Measurements from ENCODE around the gene GTF2F2.

DNA sequence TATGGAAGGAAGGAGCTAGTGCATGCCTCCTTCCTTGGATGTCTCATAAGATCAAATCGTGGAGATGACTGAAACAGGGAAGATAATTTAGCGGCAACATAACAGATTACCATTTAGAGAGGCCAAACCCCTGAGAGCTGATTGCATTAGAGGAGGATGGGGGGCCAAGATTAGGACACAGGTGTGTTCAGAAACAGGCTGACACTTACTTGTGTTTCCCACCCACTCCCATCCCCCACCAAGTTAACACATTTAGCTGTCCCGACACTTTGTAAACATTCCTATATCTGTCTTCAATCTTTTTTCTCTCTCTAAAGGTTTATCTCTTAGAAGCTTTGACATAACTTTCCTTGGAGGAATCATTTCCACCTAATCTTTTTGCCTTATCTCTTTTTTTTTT is 129.4 kb downstream of the GTF2F2 start:
- no peak for TF ChIP-seq EZH2phosphoT487 (IDR thresholded peaks at IDR 0.05; ENCODE audit: borderline replicate concordance, low read depth, low read length)
- TF ChIP-seq, protein P1, sequence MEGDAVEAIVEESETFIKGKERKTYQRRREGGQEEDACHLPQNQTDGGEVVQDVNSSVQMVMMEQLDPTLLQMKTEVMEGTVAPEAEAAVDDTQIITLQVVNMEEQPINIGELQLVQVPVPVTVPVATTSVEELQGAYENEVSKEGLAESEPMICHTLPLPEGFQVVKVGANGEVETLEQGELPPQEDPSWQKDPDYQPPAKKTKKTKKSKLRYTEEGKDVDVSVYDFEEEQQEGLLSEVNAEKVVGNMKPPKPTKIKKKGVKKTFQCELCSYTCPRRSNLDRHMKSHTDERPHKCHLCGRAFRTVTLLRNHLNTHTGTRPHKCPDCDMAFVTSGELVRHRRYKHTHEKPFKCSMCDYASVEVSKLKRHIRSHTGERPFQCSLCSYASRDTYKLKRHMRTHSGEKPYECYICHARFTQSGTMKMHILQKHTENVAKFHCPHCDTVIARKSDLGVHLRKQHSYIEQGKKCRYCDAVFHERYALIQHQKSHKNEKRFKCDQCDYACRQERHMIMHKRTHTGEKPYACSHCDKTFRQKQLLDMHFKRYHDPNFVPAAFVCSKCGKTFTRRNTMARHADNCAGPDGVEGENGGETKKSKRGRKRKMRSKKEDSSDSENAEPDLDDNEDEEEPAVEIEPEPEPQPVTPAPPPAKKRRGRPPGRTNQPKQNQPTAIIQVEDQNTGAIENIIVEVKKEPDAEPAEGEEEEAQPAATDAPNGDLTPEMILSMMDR (conservative IDR thresholded peaks at IDR 0.05; ENCODE audit: low read length) = no peak
